Measurements from ENCODE around the gene MYRIP. TPM values are rescaled to one million over a fixed set of nuclear protein-coding genes. Genes with fewer than 3 reads are reported as not detected.

MYRIP gene
- total RNA-seq, 1 experiment from 2014 or later = 0.44 TPM

DNA sequence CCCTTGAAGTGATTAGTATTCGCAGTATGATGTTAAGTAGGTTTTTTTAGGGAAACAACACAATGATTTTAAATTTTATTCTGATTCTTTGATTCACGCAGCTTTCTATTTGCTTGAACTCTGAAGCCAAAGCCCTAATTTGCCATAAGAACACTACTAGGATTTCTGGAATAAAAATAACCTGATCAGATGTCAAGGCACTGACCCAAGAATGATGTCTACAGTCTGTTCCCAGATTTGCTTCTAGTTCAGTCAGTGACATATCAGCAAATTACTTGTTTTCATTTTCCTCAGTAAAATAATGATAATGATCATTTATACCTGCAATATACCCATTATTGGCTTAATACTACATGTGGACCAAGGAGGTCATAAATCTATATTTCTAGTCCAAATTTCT lies 320.6 kb downstream of the MYRIP start:
- H3K27me3 ChIP-seq (ENCODE audit: insufficient read depth, low read length) = no peaks in the 10 kb centered on the region
- H3K9me3 ChIP-seq (ENCODE audit: control insufficient read depth in 1 of 2, insufficient read depth in 1 of 2, low read depth in 1 of 2, low read length in 2 of 2) = no peaks in the 10 kb centered on the region
- intact Hi-C loops (cut with micrococcal nuclease) = no loop called here
- no peaks in the 10 kb centered on the region for H3K4me1 ChIP-seq (ENCODE audit: control insufficient read depth in 1 of 2, insufficient read depth in 2 of 2, low read length in 2 of 2)
- TF ChIP-seq, protein P1, sequence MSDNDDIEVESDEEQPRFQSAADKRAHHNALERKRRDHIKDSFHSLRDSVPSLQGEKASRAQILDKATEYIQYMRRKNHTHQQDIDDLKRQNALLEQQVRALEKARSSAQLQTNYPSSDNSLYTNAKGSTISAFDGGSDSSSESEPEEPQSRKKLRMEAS (IDR thresholded peaks at IDR 0.05) = no peak
- no peak for TF ChIP-seq JUND (IDR thresholded peaks at IDR 0.05)
- TF ChIP-seq YY1 (IDR thresholded peaks at IDR 0.05; ENCODE audit: extremely low read depth, insufficient replicate concordance, low read depth, low read length) = no peak
- no peak for TF ChIP-seq SRF (IDR thresholded peaks at IDR 0.05; ENCODE audit: low read depth)
- TF ChIP-seq POLR2AphosphoS5 (IDR thresholded peaks at IDR 0.05; ENCODE audit: low read depth, low read length) = no peak
- TF ChIP-seq ZFX (IDR thresholded peaks at IDR 0.05) = no peak
- TF ChIP-seq POLR2A (IDR thresholded peaks at IDR 0.05; ENCODE audit: borderline replicate concordance, extremely low read depth, insufficient read depth, insufficient read length) = no peak
- no peak for TF ChIP-seq ELF1 (IDR thresholded peaks at IDR 0.05; ENCODE audit: borderline replicate concordance, low read depth)
- TF ChIP-seq ZNF274 (IDR thresholded peaks at IDR 0.05; ENCODE audit: low read depth, low read length) = no peak
- no peak for TF ChIP-seq SIN3A (IDR thresholded peaks at IDR 0.05; ENCODE audit: low read depth)
- TF ChIP-seq EGR1 (IDR thresholded peaks at IDR 0.05; ENCODE audit: low read depth) = no peak
- no peak for TF ChIP-seq CEBPB (IDR thresholded peaks at IDR 0.05; ENCODE audit: low read depth)
- no peak for TF ChIP-seq CBX3 (IDR thresholded peaks at IDR 0.05; ENCODE audit: low read depth)
- TF ChIP-seq, protein P2, sequence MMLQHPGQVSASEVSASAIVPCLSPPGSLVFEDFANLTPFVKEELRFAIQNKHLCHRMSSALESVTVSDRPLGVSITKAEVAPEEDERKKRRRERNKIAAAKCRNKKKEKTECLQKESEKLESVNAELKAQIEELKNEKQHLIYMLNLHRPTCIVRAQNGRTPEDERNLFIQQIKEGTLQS (IDR thresholded peaks at IDR 0.05) = no peak
- TF ChIP-seq FOSL1 (IDR thresholded peaks at IDR 0.05; ENCODE audit: low read depth) = no peak
- TF ChIP-seq, protein P3, sequence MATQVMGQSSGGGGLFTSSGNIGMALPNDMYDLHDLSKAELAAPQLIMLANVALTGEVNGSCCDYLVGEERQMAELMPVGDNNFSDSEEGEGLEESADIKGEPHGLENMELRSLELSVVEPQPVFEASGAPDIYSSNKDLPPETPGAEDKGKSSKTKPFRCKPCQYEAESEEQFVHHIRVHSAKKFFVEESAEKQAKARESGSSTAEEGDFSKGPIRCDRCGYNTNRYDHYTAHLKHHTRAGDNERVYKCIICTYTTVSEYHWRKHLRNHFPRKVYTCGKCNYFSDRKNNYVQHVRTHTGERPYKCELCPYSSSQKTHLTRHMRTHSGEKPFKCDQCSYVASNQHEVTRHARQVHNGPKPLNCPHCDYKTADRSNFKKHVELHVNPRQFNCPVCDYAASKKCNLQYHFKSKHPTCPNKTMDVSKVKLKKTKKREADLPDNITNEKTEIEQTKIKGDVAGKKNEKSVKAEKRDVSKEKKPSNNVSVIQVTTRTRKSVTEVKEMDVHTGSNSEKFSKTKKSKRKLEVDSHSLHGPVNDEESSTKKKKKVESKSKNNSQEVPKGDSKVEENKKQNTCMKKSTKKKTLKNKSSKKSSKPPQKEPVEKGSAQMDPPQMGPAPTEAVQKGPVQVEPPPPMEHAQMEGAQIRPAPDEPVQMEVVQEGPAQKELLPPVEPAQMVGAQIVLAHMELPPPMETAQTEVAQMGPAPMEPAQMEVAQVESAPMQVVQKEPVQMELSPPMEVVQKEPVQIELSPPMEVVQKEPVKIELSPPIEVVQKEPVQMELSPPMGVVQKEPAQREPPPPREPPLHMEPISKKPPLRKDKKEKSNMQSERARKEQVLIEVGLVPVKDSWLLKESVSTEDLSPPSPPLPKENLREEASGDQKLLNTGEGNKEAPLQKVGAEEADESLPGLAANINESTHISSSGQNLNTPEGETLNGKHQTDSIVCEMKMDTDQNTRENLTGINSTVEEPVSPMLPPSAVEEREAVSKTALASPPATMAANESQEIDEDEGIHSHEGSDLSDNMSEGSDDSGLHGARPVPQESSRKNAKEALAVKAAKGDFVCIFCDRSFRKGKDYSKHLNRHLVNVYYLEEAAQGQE (IDR thresholded peaks at IDR 0.05; ENCODE audit: low read depth) = no peak
- TF ChIP-seq EZH2 (IDR thresholded peaks at IDR 0.05) = no peak
- TF ChIP-seq, protein P4, sequence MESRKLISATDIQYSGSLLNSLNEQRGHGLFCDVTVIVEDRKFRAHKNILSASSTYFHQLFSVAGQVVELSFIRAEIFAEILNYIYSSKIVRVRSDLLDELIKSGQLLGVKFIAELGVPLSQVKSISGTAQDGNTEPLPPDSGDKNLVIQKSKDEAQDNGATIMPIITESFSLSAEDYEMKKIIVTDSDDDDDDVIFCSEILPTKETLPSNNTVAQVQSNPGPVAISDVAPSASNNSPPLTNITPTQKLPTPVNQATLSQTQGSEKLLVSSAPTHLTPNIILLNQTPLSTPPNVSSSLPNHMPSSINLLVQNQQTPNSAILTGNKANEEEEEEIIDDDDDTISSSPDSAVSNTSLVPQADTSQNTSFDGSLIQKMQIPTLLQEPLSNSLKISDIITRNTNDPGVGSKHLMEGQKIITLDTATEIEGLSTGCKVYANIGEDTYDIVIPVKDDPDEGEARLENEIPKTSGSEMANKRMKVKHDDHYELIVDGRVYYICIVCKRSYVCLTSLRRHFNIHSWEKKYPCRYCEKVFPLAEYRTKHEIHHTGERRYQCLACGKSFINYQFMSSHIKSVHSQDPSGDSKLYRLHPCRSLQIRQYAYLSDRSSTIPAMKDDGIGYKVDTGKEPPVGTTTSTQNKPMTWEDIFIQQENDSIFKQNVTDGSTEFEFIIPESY (IDR thresholded peaks at IDR 0.05; ENCODE audit: extremely low read depth, insufficient replicate concordance, low read length) = no peak
- ChIA-PET RAD21 (ENCODE audit: low non-redundant PET in 1 of 2, low total read pairs in 2 of 2, uncharacterized antibody in 2 of 2, unreplicated experiment in 2 of 2) (no interaction called here), CTCF (no interaction called here), POLR2A (no interaction called here)
- H3K4me3 ChIP-seq (replicated peaks in 1 of 2; ENCODE audit: low read depth in 1 of 2, low read length in 2 of 2) = no peak overlapping the region
- no TSS peak for BruUV-seq (replicated peaks)
- H4K20me1 ChIP-seq (ENCODE audit: insufficient read depth) = no peaks in the 10 kb centered on the region
- H3K9me2 ChIP-seq (ENCODE audit: insufficient read depth) = no peaks in the 10 kb centered on the region
- H3K9ac ChIP-seq (ENCODE audit: low read length) = no peak overlapping the region
- ATAC-seq = no peak
- H3K36me3 ChIP-seq (ENCODE audit: control insufficient read depth in 1 of 2, insufficient read depth in 2 of 2, low read length in 2 of 2) = no peaks in the 10 kb centered on the region
- no peaks in the 10 kb centered on the region for H3K79me2 ChIP-seq (ENCODE audit: insufficient read depth, low read length)
- H3K4me2 ChIP-seq (ENCODE audit: low read length) = no peak overlapping the region
- no peak overlapping the region for H3K27ac ChIP-seq (ENCODE audit: low read depth, low read length)
- DNase-seq (ENCODE audit: low read depth, low spot score) = no peak
- H2AFZ ChIP-seq (ENCODE audit: low read depth, low read length, poor library complexity, severe bottlenecking) = no peak overlapping the region

Data from HCT116 (cell line).